ENCODE data around the gene OR11G2. TPM values are rescaled to one million over a fixed set of nuclear protein-coding genes. Genes with fewer than 3 reads are reported as not detected.

Gene OR11G2
- total and polyA plus RNA-seq, 2 of the 8 experiments (the other 6 are each of a cell fraction or from before 2014, with no cell fraction given): not detected

GRCh38 chr14:20190596-20190995 is at the start of gene OR11G2 (continued):
- no peak for TF ChIP-seq CHD7 (IDR thresholded peaks at IDR 0.05; ENCODE audit: insufficient replicate concordance, low read length)
- no peak for TF ChIP-seq SUZ12 (IDR thresholded peaks at IDR 0.05; ENCODE audit: low read length)
- TF ChIP-seq SIX5 (IDR thresholded peaks at IDR 0.05; ENCODE audit: low read depth, low read length): no peak
- no peak for TF ChIP-seq TBP (IDR thresholded peaks at IDR 0.05; ENCODE audit: low read depth, low read length)
- no peak for TF ChIP-seq POLR2A (IDR thresholded peaks at IDR 0.05; ENCODE audit: control extremely low read depth in 1 of 2, low read depth in 2 of 2, low read length in 2 of 2)
- no peak for TF ChIP-seq RNF2 (IDR thresholded peaks at IDR 0.05; ENCODE audit: borderline replicate concordance, low read depth, low read length, missing control alignments, poor library complexity, severe bottlenecking)
